ACC112 (cell line): ENCODE data around the gene OLFML2B.

Source experiments
- H2AFZ ChIP-seq: fragments of 200-600 bp; sonication (generic); one replicate; pipeline ENCODE4 v1.6.0; 2017; ENCODE audit warnings: antibody characterized with exemption, low read length; ENCODE audit not compliant: unreplicated experiment
- H3K27ac ChIP-seq: fragments of 200-600 bp; sonication (generic); 2 replicates; pipeline ENCODE4 v1.5.1; 2014; ENCODE audit warnings: low read depth, mild to moderate bottlenecking, antibody characterized with exemption, low read length, moderate library complexity
- H3K27me3 ChIP-seq: fragments of 200-600 bp; sonication (generic); 2 replicates; pipeline ENCODE4 v1.6.1; 2014; ENCODE audit warnings: mild to moderate bottlenecking, antibody characterized with exemption, low read length, moderate library complexity, mixed read lengths; ENCODE audit not compliant: insufficient read depth
- H3K36me3 ChIP-seq: fragments of 200-600 bp; sonication (generic); 2 replicates; pipeline ENCODE4 v1.6.1; 2016; ENCODE audit warnings: mild to moderate bottlenecking, antibody characterized with exemption, low read length, moderate library complexity, mixed read lengths; ENCODE audit not compliant: insufficient read depth
- H3K4me1 ChIP-seq: fragments of 200-600 bp; sonication (generic); one replicate; pipeline ENCODE4 v1.6.1; 2016; ENCODE audit warnings: low read length, mixed read lengths; ENCODE audit not compliant: insufficient read depth, unreplicated experiment, control insufficient read depth
- H3K4me3 ChIP-seq: fragments of 200-600 bp; sonication (generic); 2 replicates; pipeline ENCODE4 v1.5.1; 2014; ENCODE audit warnings: mild to moderate bottlenecking, low read depth, low read length
- H3K79me2 ChIP-seq: fragments of 200-600 bp; sonication (generic); one replicate; pipeline ENCODE4 v1.6.0; 2016; ENCODE audit warnings: low read length; ENCODE audit not compliant: control insufficient read depth, unreplicated experiment, insufficient read depth

Gene OLFML2B

DNA sequence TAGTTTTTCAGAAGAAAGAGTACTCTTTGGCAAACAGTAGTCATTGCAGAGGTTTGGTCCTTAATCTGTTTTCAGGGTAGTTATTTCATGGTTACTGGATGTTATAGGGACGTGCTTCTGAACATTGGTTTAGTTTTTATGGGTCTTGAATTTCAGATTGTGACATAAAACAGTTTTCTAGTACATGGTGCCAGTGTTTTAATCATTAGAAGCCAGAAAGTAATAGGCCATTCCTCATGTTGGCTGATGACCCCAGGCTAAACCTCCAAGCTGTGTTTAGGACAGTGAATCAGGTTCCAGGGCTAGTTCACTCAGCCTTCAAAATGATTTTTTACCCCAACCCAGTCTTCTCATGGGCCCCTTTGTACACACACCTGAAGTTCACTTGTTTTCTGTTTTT is 73.3 kb downstream of the OLFML2B start:
- H3K36me3 ChIP-seq, result no peaks in the 10 kb centered on the region
- H3K4me3 ChIP-seq, result no peak overlapping the region
- H3K4me1 ChIP-seq, result peaks cover 4% of the 10 kb centered on the region
- no peak overlapping the region for H3K27ac ChIP-seq
- no peaks in the 10 kb centered on the region for H3K79me2 ChIP-seq
- H3K27me3 ChIP-seq, result no peaks in the 10 kb centered on the region
- H2AFZ ChIP-seq, result no peak overlapping the region

DNA sequence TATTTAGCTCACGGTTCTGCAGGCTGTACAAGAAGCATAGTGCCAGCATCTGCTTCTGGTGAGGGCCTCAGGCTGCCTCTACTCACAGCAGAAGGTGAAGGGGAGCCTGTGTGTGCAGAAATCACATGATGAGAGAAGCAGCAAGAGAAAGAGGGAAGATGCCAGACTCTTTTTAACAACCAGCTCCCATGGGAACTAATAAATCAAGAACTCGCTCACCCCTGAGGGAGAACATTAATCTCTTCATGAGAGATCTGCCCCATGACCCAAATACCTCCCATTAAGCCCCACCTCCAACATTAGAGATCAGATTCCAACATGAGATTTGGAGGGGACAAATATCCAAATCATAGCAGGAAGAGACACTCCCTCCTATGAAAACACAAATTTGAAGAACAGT is 74.1 kb downstream of the OLFML2B start:
- H3K4me3 ChIP-seq, result no peak overlapping the region
- no peak overlapping the region for H3K27ac ChIP-seq
- H3K36me3 ChIP-seq, result no peaks in the 10 kb centered on the region
- no peaks in the 10 kb centered on the region for H3K79me2 ChIP-seq
- H3K4me1 ChIP-seq, result peaks cover 4% of the 10 kb centered on the region
- no peak overlapping the region for H2AFZ ChIP-seq
- H3K27me3 ChIP-seq, result no peaks in the 10 kb centered on the region

DNA sequence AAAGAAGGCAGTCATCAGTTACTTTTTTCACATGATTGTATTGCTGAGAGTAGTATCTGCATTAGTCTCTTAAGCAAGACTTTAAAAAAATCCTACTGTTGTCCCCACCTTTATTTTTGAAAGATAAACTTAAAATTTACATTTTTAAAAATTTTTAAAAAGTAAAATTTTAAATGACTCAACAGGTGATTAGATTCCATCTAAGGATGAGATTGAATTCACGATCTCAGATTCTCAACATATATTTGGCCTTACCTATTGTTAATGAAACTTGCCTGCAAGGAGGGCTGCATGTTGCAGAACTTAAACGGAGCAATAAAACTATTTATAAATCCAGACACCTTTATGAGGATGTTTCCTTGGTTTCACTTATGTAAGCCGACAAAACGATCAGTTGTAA is 75.2 kb downstream of the OLFML2B start:
- H3K4me1 ChIP-seq, result no peaks in the 10 kb centered on the region
- H3K4me3 ChIP-seq, result no peak overlapping the region
- H3K36me3 ChIP-seq, result no peaks in the 10 kb centered on the region
- H3K27me3 ChIP-seq, result no peaks in the 10 kb centered on the region
- H3K79me2 ChIP-seq, result no peaks in the 10 kb centered on the region
- no peak overlapping the region for H2AFZ ChIP-seq
- no peak overlapping the region for H3K27ac ChIP-seq

DNA sequence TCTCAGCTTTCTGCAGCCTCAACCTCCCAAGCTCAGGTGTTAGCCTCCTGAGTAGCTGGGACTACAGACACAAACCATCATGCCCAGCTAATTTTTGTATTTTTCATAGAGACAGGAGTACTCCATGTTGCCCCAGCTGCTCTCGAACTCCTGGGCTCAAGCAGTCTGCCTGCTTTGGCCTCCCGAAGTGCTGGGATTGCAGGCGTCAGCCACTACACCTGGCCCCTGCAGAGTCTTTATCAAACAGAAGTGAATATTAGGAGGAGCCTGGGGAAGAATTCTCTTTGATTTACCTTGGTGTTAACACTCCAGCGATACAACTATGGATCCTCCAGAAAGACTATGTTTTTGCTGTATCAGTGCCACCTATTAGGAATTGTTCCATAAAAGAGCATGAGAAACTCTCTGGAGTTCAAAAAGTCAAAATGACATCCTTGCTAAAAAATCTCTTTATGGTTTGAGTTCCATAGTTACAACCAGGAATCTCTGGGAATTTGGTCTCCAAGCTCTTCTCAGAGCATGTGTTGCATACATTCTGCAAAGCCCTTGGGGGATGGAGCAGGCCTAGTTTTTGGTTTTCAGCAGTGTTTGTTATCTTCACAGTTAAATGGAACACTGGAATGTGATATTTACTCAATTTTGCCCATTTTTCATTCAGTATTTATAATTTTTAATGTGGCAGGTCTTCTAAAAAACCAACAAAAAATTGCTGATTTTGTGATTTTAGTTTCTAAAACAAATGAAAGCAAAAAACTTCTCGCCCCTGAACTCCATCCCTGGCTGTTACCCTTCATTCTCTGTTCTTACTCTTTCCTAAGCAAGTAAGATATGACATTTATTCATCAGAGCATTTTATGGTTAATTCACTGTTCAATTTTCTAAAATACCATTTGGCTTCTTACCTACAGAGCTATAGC is 77.3 kb downstream of the OLFML2B start:
- Histone ChIP-seq H3K4me1 (peaks cover 9% of the 10 kb centered on the region), H3K36me3 (peaks cover 4% of the 10 kb centered on the region; the same call in 1 of the 2 replicates), H3K27ac (no peak overlapping the region)

DNA sequence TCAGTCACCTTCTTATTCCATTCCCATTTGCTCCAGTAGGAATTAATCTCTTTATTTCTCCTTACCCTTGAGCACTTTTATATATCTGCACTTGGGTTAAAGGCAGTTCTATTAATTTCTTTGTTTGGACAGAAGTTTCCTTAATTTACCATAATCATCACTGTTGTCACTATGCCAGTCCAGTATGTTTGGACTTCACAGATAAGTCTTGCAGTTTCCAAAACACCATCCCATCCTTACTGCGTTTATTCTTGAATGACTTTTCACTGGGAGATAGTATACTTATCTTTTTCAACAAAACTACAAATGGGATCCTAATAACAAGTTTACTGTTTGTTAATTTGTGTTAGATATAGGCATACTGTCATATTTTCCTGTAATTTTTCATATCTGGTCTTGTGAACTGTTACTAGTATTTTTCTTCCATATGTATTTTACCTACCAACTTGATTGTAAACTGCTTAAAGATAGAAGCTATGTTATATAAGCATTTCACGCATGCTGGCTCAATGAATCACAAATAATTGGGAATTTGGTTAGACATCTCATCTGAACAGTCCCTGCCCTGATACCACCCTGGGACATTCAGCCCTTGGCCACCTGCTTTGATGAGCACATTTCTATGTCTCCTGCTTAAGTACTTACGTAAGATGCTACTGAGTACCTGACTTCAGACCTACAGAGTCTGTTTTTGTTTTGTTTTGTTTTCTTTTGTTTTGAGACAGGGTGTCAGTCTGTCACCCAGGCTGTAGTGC is 78.2 kb downstream of the OLFML2B start:
- no peak overlapping the region for H2AFZ ChIP-seq
- peaks cover 17% of the 10 kb centered on the region for H3K4me1 ChIP-seq
- no peaks in the 10 kb centered on the region for H3K79me2 ChIP-seq
- H3K27me3 ChIP-seq, result no peaks in the 10 kb centered on the region
- no peak overlapping the region for H3K27ac ChIP-seq
- H3K36me3 ChIP-seq, result peaks cover 4% of the 10 kb centered on the region; the same call in 1 of the 2 replicates
- H3K4me3 ChIP-seq, result no peak overlapping the region

More for the DNA sequence above, 77.3 kb downstream of the OLFML2B start:
- no peaks in the 10 kb centered on the region for H3K27me3 ChIP-seq
- no peaks in the 10 kb centered on the region for H3K79me2 ChIP-seq
- H2AFZ ChIP-seq, result no peak overlapping the region
- no peak overlapping the region for H3K4me3 ChIP-seq

DNA sequence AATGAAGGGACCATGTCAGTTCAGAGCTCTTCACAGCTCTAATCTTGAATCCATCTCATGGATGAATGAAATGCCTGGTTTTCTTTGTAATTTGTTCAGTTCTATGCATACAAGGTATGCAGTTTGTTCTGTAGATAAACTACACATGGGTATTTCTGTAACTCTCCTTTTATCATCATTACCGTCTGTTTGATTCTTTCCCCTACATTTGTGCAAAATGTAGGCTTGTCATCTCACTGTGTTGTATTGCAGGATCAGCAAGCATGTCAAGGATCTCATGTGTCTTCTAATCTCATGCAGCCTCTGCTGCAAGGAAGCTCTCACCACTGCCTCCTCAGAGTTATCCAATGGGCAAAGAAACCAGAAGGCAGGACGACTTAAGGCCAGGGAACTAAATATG is 79.3 kb downstream of the OLFML2B start:
- H3K36me3 ChIP-seq, result peaks cover 4% of the 10 kb centered on the region; the same call in 1 of the 2 replicates
- H3K79me2 ChIP-seq, result no peaks in the 10 kb centered on the region
- H3K4me1 ChIP-seq, result peaks cover 17% of the 10 kb centered on the region
- H3K27ac ChIP-seq, result no peak overlapping the region
- no peak overlapping the region for H2AFZ ChIP-seq
- H3K27me3 ChIP-seq, result no peaks in the 10 kb centered on the region
- H3K4me3 ChIP-seq, result no peak overlapping the region

DNA sequence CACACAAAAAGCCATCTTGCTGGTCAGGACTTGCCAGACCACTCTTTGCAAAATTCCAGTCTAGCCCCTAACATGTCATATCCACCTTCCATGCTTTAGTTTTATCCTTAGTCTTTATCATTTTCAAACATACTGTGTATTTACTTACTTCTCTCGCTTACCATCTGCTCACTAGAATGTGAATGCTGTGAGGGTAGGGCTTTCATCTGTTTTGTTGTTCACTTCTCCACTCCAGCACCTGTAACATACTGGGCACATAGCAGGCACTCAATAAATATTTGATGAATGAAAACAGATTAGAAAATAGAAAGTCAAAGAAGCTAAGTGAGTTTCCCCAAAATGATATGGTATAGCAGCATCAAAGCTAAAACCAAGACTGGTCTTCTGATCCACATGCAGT is 79.9 kb downstream of the OLFML2B start:
- H3K27me3 ChIP-seq, result no peaks in the 10 kb centered on the region
- no peak overlapping the region for H2AFZ ChIP-seq
- no peaks in the 10 kb centered on the region for H3K79me2 ChIP-seq
- no peak overlapping the region for H3K27ac ChIP-seq
- peaks cover 17% of the 10 kb centered on the region for H3K4me1 ChIP-seq
- no peak overlapping the region for H3K4me3 ChIP-seq
- peaks cover 4% of the 10 kb centered on the region; the same call in 1 of the 2 replicates for H3K36me3 ChIP-seq

DNA sequence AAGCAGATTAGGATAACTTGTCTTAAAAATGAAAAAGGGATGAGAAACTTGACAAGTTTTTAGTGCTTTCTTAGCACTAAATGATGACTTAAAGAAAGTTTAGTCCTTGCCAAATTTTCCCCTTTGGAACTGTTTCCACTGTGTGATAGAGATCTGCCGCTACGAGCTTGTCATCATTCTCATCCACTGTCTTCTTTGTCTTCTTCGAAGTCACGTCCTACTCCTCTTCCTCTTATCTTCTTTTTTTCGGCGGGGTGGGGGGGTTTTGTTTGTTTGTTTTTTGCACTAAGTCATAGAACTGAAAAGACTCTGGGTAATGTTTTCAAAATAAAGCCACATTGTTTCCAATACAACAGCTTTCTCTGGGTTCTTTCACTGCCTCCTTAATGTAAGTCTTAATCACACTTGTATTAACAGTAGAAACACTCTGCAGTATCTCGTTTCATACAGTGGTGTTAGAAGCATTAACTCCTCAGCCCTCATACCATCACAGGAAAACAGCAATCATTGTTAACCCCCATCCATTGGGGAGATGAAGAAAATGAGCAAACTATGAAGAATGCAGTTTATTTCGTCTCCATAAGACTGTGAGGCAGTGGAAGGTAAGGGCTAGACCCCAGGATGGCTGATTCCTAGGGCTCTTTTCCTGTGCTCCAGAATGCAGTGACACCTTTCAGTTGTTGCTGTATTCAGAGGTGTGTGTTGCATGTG is 81.8 kb downstream of the OLFML2B start:
- Histone ChIP-seq H3K27me3 (no peaks in the 10 kb centered on the region), H2AFZ (no peak overlapping the region), H3K4me3 (no peak overlapping the region), H3K36me3 (peaks cover 4% of the 10 kb centered on the region; the same call in 1 of the 2 replicates), H3K79me2 (no peaks in the 10 kb centered on the region), H3K27ac (peak overlapping the region; percentile 23; the same call in 1 of the 2 replicates), H3K4me1 (peaks cover 17% of the 10 kb centered on the region)

DNA sequence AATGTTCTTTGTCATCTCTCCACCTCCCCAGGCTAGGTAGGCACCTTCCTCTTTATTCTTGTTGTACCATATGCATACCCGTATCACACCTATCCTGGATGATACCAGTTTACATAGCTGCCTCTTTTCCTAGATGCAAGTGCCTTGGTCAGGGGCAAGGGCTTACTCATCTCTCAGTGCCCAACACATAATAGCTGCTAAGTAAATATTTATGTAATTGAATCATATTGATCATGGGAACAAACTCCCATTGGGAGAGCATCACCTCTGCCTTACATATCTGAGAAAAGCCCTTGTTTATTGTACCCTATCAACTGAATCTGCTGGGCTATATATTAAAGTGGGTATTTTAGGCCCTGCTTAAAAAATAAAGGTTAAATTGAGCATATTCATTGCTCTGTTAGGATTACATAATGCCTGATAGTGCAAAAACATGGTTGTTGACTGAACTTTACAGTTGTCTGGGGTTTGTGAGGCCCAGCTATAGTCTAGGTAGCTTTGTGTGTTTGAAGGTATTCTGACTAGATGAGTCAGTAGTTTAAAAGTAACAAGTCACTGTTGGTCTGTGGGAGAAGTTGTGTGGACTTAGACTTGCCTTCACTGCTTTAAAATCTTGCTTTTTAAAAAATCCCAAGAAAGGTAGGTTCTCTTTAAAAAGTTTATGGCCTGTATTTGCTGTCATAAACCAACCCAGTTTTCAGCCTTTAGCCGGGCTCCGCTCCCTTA is 82.6 kb downstream of the OLFML2B start:
- Histone ChIP-seq H3K79me2 (no peaks in the 10 kb centered on the region), H3K36me3 (peaks cover 4% of the 10 kb centered on the region; the same call in 1 of the 2 replicates), H3K27ac (peak overlapping the region; percentile 23; the same call in 1 of the 2 replicates), H3K4me1 (peaks cover 17% of the 10 kb centered on the region), H3K4me3 (no peak overlapping the region), H3K27me3 (no peaks in the 10 kb centered on the region), H2AFZ (no peak overlapping the region)

DNA sequence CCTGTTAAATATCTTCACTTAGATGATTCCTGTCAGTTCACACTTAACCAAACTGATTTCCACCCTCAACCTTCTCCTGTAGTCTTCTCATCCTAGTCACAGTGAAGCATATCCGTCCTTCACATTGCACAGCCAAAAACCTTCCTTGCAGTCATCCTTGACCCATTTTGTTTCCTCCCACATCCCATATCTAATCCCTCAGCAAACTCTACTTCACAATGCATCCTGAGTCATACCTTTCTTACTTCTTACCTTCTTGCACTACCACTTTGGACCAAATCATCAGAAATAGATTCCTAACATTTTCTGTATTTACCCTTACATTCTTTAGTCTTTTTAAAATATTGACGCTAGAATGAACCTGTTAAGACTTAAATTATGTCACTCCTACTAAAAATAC is 86.9 kb downstream of the OLFML2B start:
- Histone ChIP-seq H3K4me1 (peaks cover 17% of the 10 kb centered on the region), H3K79me2 (no peaks in the 10 kb centered on the region)

More for the DNA sequence above, 86.9 kb downstream of the OLFML2B start:
- no peak overlapping the region for H2AFZ ChIP-seq
- peaks cover 6% of the 10 kb centered on the region; the same call in 1 of the 2 replicates for H3K36me3 ChIP-seq
- H3K27ac ChIP-seq, result no peak overlapping the region
- H3K4me3 ChIP-seq, result no peak overlapping the region
- H3K27me3 ChIP-seq, result no peaks in the 10 kb centered on the region
